Measurements from ENCODE around the gene ZNF2. TPM values are rescaled to one million over a fixed set of nuclear protein-coding genes. Genes with fewer than 3 reads are reported as not detected.

The ZNF2 gene
- total and polyA plus RNA-seq, 5 donors from 2014 or later = 1.8 to 4.6 (median 2.6) TPM

Other genes starting within 250 kb of the ZNF2 start
- gene MAL, start 140.1 kb upstream of the ZNF2 start, total RNA-seq = 130 TPM
- gene MAL, start 140.1 kb upstream of the ZNF2 start, polyA plus RNA-seq = 100 to 1,000 TPM; 173 to 263 (median 213) TPM
- 31.2 TPM for gene MRPS5, start 44.0 kb upstream of the ZNF2 start, total RNA-seq
- 10 to 100 TPM; 36.6 to 46.4 (median 43.0) TPM for gene MRPS5, start 44.0 kb upstream of the ZNF2 start, polyA plus RNA-seq
- 11.4 TPM for gene ZNF514, start 6.0 kb upstream of the ZNF2 start, total RNA-seq
- gene ZNF514, start 6.0 kb upstream of the ZNF2 start, polyA plus RNA-seq = 10 to 100 TPM in 3 of 4 donors, 1 to 10 TPM in 1; 8.9 to 12.9 (median 11.7) TPM
- gene ZNF892, start 41.7 kb downstream of the ZNF2 start, total RNA-seq = 2.0 TPM
- gene ZNF892, start 41.7 kb downstream of the ZNF2 start, polyA plus RNA-seq = 1 to 10 TPM in 1 of 4 donors, under 1 TPM in 3; 0.11 to 1.1 (median 0.61) TPM
- 0.47 TPM for gene PROM2, start 108.6 kb downstream of the ZNF2 start, total RNA-seq
- not detected for gene PROM2, start 108.6 kb downstream of the ZNF2 start, polyA plus RNA-seq
- gene KCNIP3, start 131.5 kb downstream of the ZNF2 start, total RNA-seq = not detected
- gene KCNIP3, start 131.5 kb downstream of the ZNF2 start, polyA plus RNA-seq = not detected
- gene FAHD2A, start 236.9 kb downstream of the ZNF2 start, total RNA-seq = 24.1 TPM
- 10 to 100 TPM in 3 of 4 donors, 1 to 10 TPM in 1; 9.1 to 23.6 (median 15.0) TPM for gene FAHD2A, start 236.9 kb downstream of the ZNF2 start, polyA plus RNA-seq